HepG2 (cell line): ENCODE data around the gene ANGPTL5.

ENCODE experiments used
- ELF1 ChIP-seq: sonication (generic); formaldehyde crosslinking; IDR thresholded peaks from 2 replicates; pipeline ENCODE4 v1.4.0; 2020; ENCODE audit warnings: missing genetic modification reagents
- NFYB ChIP-seq: sonication (generic); formaldehyde crosslinking; IDR thresholded peaks from 2 replicates; pipeline ENCODE4 v1.4.0; 2020; ENCODE audit warnings: missing genetic modification reagents

GRCh38 chr11:101949680-101950220, 33.4 kb upstream of the ANGPTL5 start:
- TF ChIP-seq ELF1 (CRISPR knock-in tag) (no peak), NFYB (no peak)
